DND-41 (cell line): ENCODE results near the gene RABEP1.

Experiments used
- CTCF ChIP-seq: IDR thresholded peaks from 2 replicates; pipeline ENCODE4 v1.5.1; 2012; ENCODE audit warnings: borderline replicate concordance, low read length, moderate library complexity, mild to moderate bottlenecking; ENCODE audit not compliant: poor library complexity, severe bottlenecking; ENCODE audit errors: extremely low read depth
- EZH2 ChIP-seq: IDR thresholded peaks from 3 replicates; pipeline ENCODE4 v1.6.1; 2012; ENCODE audit warnings: borderline replicate concordance, low read depth, mild to moderate bottlenecking, moderate library complexity, low read length, inconsistent platforms; ENCODE audit not compliant: severe bottlenecking

- TF ChIP-seq CTCF (no peak), EZH2 (no peak)
Observed at GRCh38 chr17:5431949-5432556, 150.0 kb downstream of the RABEP1 start.
